Esophagus muscularis mucosa (tissue), 3 donors: ENCODE results near the gene EML6.

Experiments used
- CTCF ChIP-seq, 3 experiments: fragments of 200-600 bp in 2 of 3; fragments of 450-650 bp in 1 of 3; sonication (generic) in 2 of 3; IDR thresholded peaks; one replicate each; pipeline ENCODE4 v1.5.1; 2017 to 2019; ENCODE audit warnings: antibody characterized with exemption in 3 of 3, mild to moderate bottlenecking in 2 of 3, moderate library complexity in 1 of 3
- POLR2AphosphoS5 ChIP-seq, 2 donors: sonication (generic); formaldehyde crosslinking; IDR thresholded peaks; one replicate each; pipeline ENCODE4 v1.6.1; 2017; ENCODE audit warnings: antibody characterized with exemption in 2 of 2

DNA sequence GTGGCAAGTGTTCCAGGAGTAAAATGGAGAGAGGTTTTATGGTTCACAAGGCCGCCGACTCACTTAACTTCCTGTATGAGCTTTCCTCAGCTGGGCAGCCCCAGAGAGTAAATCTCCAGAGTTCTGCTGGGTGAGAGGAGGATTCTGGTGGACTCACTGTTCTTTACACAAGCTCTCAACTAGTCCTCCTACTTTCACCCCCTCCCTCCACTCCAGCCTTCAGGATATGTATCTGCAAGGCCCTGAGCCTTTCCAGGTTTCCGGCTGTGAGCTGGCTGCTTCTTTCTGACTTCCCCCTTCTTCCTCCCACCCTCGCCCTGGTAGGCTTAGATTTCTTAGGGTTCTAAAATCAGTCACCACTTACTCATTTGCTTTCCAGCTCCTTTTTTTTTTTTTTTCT, 34.0 kb downstream of the EML6 start:
- no peak for TF ChIP-seq POLR2AphosphoS5 (IDR thresholded peaks at IDR 0.05)
- no peak for TF ChIP-seq CTCF (IDR thresholded peaks at IDR 0.05)
